Keratinocyte (primary cell): ENCODE results near the gene C10orf90. TPM values are rescaled to one million over a fixed set of nuclear protein-coding genes. Genes with fewer than 3 reads are reported as not detected.

Experiments used
- DNase-seq: peaks from one replicate; pipeline ENCODE4 v3.0.0-alpha.2; 2011; ENCODE audit warnings: low read depth, missing footprints, low spot score
- FAIRE-seq: peaks from 2 replicates; lab custom pipeline; 2011; peaks lifted over from hg19 to GRCh38; lab: Jason Lieb, UNC
- H2AFZ ChIP-seq: 2 replicates; pipeline ENCODE4 v1.6.0; 2012; ENCODE audit warnings: low read length, control low read depth, inconsistent platforms; ENCODE audit not compliant: control insufficient read depth
- H3K27ac ChIP-seq: 2 replicates; pipeline ENCODE4 v1.5.1; 2011; ENCODE audit warnings: low read length; ENCODE audit not compliant: control insufficient read depth, insufficient read depth
- H3K27me3 ChIP-seq: 3 replicates; pipeline ENCODE4 v1.6.0; 2011; ENCODE audit warnings: low read length; ENCODE audit not compliant: control insufficient read depth, insufficient read depth; ENCODE audit errors: extremely low read depth
- H3K36me3 ChIP-seq, 2 experiments: 2 replicates in 1 of 2; 3 replicates in 1 of 2; pipeline ENCODE4 v1.5.1; 2011; ENCODE audit warnings: low read length in 2 of 2, mild to moderate bottlenecking in 1 of 2; ENCODE audit not compliant: control insufficient read depth in 2 of 2, insufficient read depth in 2 of 2; ENCODE audit errors: extremely low read depth in 1 of 2
- H3K4me1 ChIP-seq: 3 replicates; pipeline ENCODE4 v1.5.1; 2011; ENCODE audit warnings: low read length; ENCODE audit not compliant: control insufficient read depth, insufficient read depth; ENCODE audit errors: extremely low read depth
- H3K4me2 ChIP-seq: 3 replicates; pipeline ENCODE4 v1.6.0; 2011; ENCODE audit warnings: low read depth, low read length; ENCODE audit not compliant: control insufficient read depth, insufficient read depth; ENCODE audit errors: extremely low read depth
- H3K4me3 ChIP-seq, 3 experiments: fragments of 200-600 bp in 1 of 3; sonication (generic) in 1 of 3; 2 replicates in 2 of 3; 3 replicates in 1 of 3; pipeline ENCODE4 v1.5.1; 2011 to 2016; ENCODE audit warnings: low read length in 3 of 3, mild to moderate bottlenecking in 3 of 3, control low read depth in 2 of 3, inconsistent platforms in 1 of 3, low read depth in 1 of 3, mixed read lengths in 1 of 3, mixed run types in 1 of 3, moderate library complexity in 1 of 3; ENCODE audit not compliant: control insufficient read depth in 2 of 3, insufficient read depth in 2 of 3; ENCODE audit errors: extremely low read depth in 1 of 3
- H3K79me2 ChIP-seq: 2 replicates; pipeline ENCODE4 v1.6.0; 2012; ENCODE audit warnings: low read length; ENCODE audit not compliant: control insufficient read depth, insufficient read depth
- H3K9ac ChIP-seq: 3 replicates; pipeline ENCODE4 v1.6.0; 2011; ENCODE audit warnings: low read length; ENCODE audit not compliant: control insufficient read depth, insufficient read depth; ENCODE audit errors: extremely low read depth
- H3K9me1 ChIP-seq: 3 replicates; pipeline ENCODE4 v1.6.0; 2011; ENCODE audit warnings: low read length; ENCODE audit not compliant: control insufficient read depth, insufficient read depth; ENCODE audit errors: extremely low read depth
- H3K9me3 ChIP-seq: 2 replicates; pipeline ENCODE4 v1.5.1; 2012; ENCODE audit warnings: low read depth, low read length; ENCODE audit not compliant: control insufficient read depth
- H4K20me1 ChIP-seq: 3 replicates; pipeline ENCODE4 v1.6.0; 2011; ENCODE audit warnings: low read length; ENCODE audit not compliant: control insufficient read depth, insufficient read depth; ENCODE audit errors: extremely low read depth
- EZH2 ChIP-seq: IDR thresholded peaks from one replicate; pipeline ENCODE4 v1.6.1; 2012; ENCODE audit warnings: inconsistent platforms, mild to moderate bottlenecking, low read length, moderate library complexity
- dilution Hi-C: fragments of 300-500 bp; cut with MboI; formaldehyde crosslinking; loops from one replicate; pipeline ENCODE4 v1.7.0; 2020; ENCODE audit warnings: low sequenced_read_pairs; ENCODE audit not compliant: extremely low pct_ligation_motif_present
- polyA plus RNA-seq, 5 experiments: library from polyadenylated mRNA; depleted of rRNA in 3 of 5; stranded (reverse) in 3 of 5; stranded (forward) in 1 of 5; unstranded in 1 of 5; fragments of >200 nt; gene quantifications; 1 replicate in 1 of 5; 2 replicates in 3 of 5; 3 replicates in 1 of 5; pipeline versions ENCODE4 v1.2.1 to v1.2.3, GENCODE V29; 2011 to 2012; ENCODE audit warnings: missing spikeins in 2 of 5, low read depth in 1 of 5, low replicate concordance in 1 of 5
- TF ChIP-seq, protein P1 (sequence below), 3 experiments: IDR thresholded peaks in 1 of 3; conservative IDR thresholded peaks in 1 of 3; optimal IDR thresholded peaks in 1 of 3; 2 replicates in 2 of 3; 3 replicates in 1 of 3; pipeline versions ENCODE3 to v1.5.1; 2011; ENCODE audit warnings: low read length in 3 of 3, mild to moderate bottlenecking in 3 of 3, moderate library complexity in 2 of 3, control low read depth in 1 of 3, inconsistent platforms in 1 of 3; ENCODE audit not compliant: insufficient read depth in 2 of 3; ENCODE audit errors: extremely low read depth in 1 of 3

Gene C10orf90
- polyA plus RNA-seq, 1 donor (not counting 4 experiments of a cell fraction or from before 2014, with no cell fraction given) = not detected

DNA sequence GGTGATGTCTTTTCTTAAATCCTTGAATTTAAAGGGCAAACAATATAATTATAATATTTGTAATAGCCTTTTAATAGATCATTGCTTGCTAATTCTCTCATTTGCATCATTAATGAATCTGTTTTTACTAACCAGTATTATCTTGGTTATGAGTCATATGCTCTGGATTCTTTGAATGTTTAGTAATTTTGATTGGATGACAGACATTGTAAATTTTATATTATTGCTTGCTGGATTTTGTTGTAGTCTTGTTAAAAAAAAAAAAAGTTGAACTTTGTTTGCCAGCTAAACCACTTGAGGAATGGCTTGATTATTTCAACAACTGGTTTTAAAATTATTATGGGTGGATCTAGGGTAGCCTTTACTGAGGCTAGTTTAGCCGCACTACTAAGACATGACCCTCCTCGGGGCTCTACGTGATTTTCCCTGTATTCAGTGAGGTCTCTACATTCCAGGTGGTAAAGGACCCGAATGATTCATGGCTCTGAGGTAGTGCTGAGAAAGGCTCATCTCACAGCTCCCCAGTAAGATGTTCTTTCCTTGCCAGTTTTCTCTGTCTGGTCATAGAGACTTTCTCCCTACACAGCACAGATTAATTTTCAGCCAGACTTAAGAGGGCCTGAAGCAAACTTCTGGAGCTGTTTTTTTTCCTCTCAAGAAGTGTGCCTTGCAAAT lies 8.5 kb downstream of the C10orf90 start:
- FAIRE-seq (no peak), DNase-seq (no peak)
- H3K79me2 ChIP-seq = no peaks in the 10 kb centered on the region
- H3K27ac ChIP-seq = no peak overlapping the region
- H3K36me3 ChIP-seq = no peaks in the 10 kb centered on the region
- H3K27me3 ChIP-seq = no peaks in the 10 kb centered on the region
- dilution Hi-C loops = no loop called here
- H3K9me1 ChIP-seq = no peaks in the 10 kb centered on the region
- no peak overlapping the region for H3K9ac ChIP-seq
- no peaks in the 10 kb centered on the region for H3K9me3 ChIP-seq
- no peaks in the 10 kb centered on the region for H3K4me1 ChIP-seq
- H3K4me2 ChIP-seq = no peak overlapping the region
- no peaks in the 10 kb centered on the region for H4K20me1 ChIP-seq
- no peak overlapping the region for H3K4me3 ChIP-seq
- no peak overlapping the region for H2AFZ ChIP-seq
- TF ChIP-seq EZH2 = no peak
- TF ChIP-seq, protein P1, sequence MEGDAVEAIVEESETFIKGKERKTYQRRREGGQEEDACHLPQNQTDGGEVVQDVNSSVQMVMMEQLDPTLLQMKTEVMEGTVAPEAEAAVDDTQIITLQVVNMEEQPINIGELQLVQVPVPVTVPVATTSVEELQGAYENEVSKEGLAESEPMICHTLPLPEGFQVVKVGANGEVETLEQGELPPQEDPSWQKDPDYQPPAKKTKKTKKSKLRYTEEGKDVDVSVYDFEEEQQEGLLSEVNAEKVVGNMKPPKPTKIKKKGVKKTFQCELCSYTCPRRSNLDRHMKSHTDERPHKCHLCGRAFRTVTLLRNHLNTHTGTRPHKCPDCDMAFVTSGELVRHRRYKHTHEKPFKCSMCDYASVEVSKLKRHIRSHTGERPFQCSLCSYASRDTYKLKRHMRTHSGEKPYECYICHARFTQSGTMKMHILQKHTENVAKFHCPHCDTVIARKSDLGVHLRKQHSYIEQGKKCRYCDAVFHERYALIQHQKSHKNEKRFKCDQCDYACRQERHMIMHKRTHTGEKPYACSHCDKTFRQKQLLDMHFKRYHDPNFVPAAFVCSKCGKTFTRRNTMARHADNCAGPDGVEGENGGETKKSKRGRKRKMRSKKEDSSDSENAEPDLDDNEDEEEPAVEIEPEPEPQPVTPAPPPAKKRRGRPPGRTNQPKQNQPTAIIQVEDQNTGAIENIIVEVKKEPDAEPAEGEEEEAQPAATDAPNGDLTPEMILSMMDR (optimal IDR thresholded peaks at IDR 0.05 in 1 of 3, IDR thresholded peaks at IDR 0.05 in 1 of 3, conservative IDR thresholded peaks at IDR 0.05 in 1 of 3; ENCODE audit: extremely low read depth in 1 of 3, insufficient read depth in 2 of 3, low read length in 3 of 3) = no peak

DNA sequence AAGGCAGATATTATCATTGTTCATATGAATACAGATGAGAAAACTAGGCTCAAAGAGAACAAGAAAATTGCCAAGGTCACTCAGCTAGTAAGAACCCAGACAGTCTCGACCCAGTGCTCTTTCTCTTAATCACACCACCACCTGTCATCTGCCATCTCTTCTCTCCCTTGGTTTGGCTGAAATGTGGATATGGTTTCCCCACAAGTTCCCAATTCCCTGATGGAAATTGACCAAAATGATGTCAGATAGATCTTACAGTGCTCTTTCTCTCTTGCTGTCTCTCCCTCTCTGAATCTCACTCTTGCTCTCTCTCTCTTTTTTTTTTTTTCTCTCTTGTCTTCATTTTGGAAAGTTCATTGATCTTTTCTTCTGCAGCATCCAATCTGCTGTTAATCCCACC lies 9.1 kb downstream of the C10orf90 start:
- no peak overlapping the region for H3K27ac ChIP-seq
- H2AFZ ChIP-seq = no peak overlapping the region
- DNase-seq (no peak), FAIRE-seq (no peak)
- dilution Hi-C loops = no loop called here
- H3K9me3 ChIP-seq = no peaks in the 10 kb centered on the region
- no peaks in the 10 kb centered on the region for H4K20me1 ChIP-seq
- H3K4me3 ChIP-seq = no peak overlapping the region
- no peaks in the 10 kb centered on the region for H3K79me2 ChIP-seq
- H3K4me1 ChIP-seq = no peaks in the 10 kb centered on the region
- no peaks in the 10 kb centered on the region for H3K36me3 ChIP-seq
- H3K9me1 ChIP-seq = no peaks in the 10 kb centered on the region
- H3K9ac ChIP-seq = no peak overlapping the region
- no peak overlapping the region for H3K4me2 ChIP-seq
- TF ChIP-seq, protein P1 (optimal IDR thresholded peaks at IDR 0.05 in 1 of 3, IDR thresholded peaks at IDR 0.05 in 1 of 3, conservative IDR thresholded peaks at IDR 0.05 in 1 of 3; ENCODE audit: extremely low read depth in 1 of 3, insufficient read depth in 2 of 3, low read length in 3 of 3) = no peak
- TF ChIP-seq EZH2 = no peak
- H3K27me3 ChIP-seq = no peaks in the 10 kb centered on the region
